Measurements from ENCODE around the gene VAMP8. TPM values are rescaled to one million over a fixed set of nuclear protein-coding genes. Genes with fewer than 3 reads are reported as not detected.

The VAMP8 gene
- total RNA-seq, 1 donor = 27.6 TPM

Other genes starting within 250 kb of the VAMP8 start
- 154 TPM for gene TGOLN2, start 249.6 kb upstream of the VAMP8 start, total RNA-seq
- 6.9 TPM for gene RETSAT, start 223.1 kb upstream of the VAMP8 start, total RNA-seq
- 12.8 TPM for gene ELMOD3, start 222.8 kb upstream of the VAMP8 start, total RNA-seq
- gene CAPG, start 167.2 kb upstream of the VAMP8 start, total RNA-seq = 107 TPM
- 0.42 TPM for gene SH2D6, start 158.9 kb upstream of the VAMP8 start, total RNA-seq
- 67.0 TPM for gene MAT2A, start 38.4 kb upstream of the VAMP8 start, total RNA-seq
- 11.0 TPM for gene GGCX, start 16.1 kb upstream of the VAMP8 start, total RNA-seq
- gene VAMP5, start 6.8 kb downstream of the VAMP8 start, total RNA-seq = 8.9 TPM
- gene RNF181, start 18.2 kb downstream of the VAMP8 start, total RNA-seq = 55.9 TPM
- 3.1 TPM for gene TMEM150A, start 25.1 kb downstream of the VAMP8 start, total RNA-seq
- 24.0 TPM for gene C2orf68, start 34.5 kb downstream of the VAMP8 start, total RNA-seq
- 58.7 TPM for gene USP39, start 38.6 kb downstream of the VAMP8 start, total RNA-seq
- gene SFTPB, start 90.6 kb downstream of the VAMP8 start, total RNA-seq = not detected
- gene GNLY, start 116.8 kb downstream of the VAMP8 start, total RNA-seq = 181 TPM
- gene ATOH8, start 176.4 kb downstream of the VAMP8 start, total RNA-seq = 1.3 TPM